ENCODE data around the gene NHEJ1. TPM values are rescaled to one million over a fixed set of nuclear protein-coding genes. Genes with fewer than 3 reads are reported as not detected.

Gene NHEJ1
- polyA plus RNA-seq, 1 donor (not counting 4 experiments of a cell fraction or from before 2014, with no cell fraction given): 13.1 TPM

DNA sequence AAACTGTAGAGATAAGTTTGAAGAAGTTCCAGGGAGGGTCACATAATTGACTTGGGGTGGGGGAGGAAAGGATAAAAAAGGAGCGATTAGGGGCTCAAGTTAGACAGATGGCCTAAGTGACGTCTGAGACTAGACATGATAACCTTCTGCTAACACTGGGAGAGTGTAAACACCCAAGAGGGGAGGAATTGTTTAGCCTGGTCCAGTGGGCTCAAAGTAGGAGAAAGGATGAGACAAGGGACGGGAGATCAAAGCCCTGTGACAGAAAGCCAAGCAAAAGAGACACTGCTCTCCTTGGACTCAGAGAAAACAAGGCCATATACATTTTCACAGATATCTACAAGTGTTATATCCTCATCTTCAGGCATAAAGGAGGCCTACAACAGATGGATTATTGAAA is 54.4 kb downstream of the NHEJ1 start:
- Histone ChIP-seq H3K9ac (ENCODE audit: control insufficient read depth, extremely low read depth, insufficient read depth, low read length) (no peak overlapping the region), H3K36me3 (ENCODE audit: control insufficient read depth in 2 of 2, extremely low read depth in 1 of 2, insufficient read depth in 2 of 2, low read length in 2 of 2) (no peaks in the 10 kb centered on the region), H3K4me2 (ENCODE audit: control insufficient read depth, extremely low read depth, insufficient read depth, low read depth, low read length) (no peak overlapping the region), H3K27ac (ENCODE audit: control insufficient read depth, insufficient read depth, low read length) (no peak overlapping the region), H4K20me1 (ENCODE audit: control insufficient read depth, extremely low read depth, insufficient read depth, low read length) (no peaks in the 10 kb centered on the region), H3K79me2 (ENCODE audit: control insufficient read depth, insufficient read depth, low read length) (no peaks in the 10 kb centered on the region), H3K4me3 (ENCODE audit: control insufficient read depth in 2 of 3, extremely low read depth in 1 of 3, insufficient read depth in 2 of 3, low read depth in 1 of 3, low read length in 3 of 3) (no peak overlapping the region), H3K4me1 (ENCODE audit: control insufficient read depth, extremely low read depth, insufficient read depth, low read length) (no peaks in the 10 kb centered on the region), H3K9me1 (ENCODE audit: control insufficient read depth, extremely low read depth, insufficient read depth, low read length) (no peaks in the 10 kb centered on the region), H3K9me3 (ENCODE audit: control insufficient read depth, low read depth, low read length) (no peaks in the 10 kb centered on the region), H3K27me3 (ENCODE audit: control insufficient read depth, extremely low read depth, insufficient read depth, low read length) (no peaks in the 10 kb centered on the region), H2AFZ (ENCODE audit: control insufficient read depth, low read length) (no peak overlapping the region)
- TF ChIP-seq EZH2 (IDR thresholded peaks at IDR 0.05; ENCODE audit: low read length): no peak
- TF ChIP-seq, protein P1, sequence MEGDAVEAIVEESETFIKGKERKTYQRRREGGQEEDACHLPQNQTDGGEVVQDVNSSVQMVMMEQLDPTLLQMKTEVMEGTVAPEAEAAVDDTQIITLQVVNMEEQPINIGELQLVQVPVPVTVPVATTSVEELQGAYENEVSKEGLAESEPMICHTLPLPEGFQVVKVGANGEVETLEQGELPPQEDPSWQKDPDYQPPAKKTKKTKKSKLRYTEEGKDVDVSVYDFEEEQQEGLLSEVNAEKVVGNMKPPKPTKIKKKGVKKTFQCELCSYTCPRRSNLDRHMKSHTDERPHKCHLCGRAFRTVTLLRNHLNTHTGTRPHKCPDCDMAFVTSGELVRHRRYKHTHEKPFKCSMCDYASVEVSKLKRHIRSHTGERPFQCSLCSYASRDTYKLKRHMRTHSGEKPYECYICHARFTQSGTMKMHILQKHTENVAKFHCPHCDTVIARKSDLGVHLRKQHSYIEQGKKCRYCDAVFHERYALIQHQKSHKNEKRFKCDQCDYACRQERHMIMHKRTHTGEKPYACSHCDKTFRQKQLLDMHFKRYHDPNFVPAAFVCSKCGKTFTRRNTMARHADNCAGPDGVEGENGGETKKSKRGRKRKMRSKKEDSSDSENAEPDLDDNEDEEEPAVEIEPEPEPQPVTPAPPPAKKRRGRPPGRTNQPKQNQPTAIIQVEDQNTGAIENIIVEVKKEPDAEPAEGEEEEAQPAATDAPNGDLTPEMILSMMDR (optimal IDR thresholded peaks at IDR 0.05 in 1 of 3, IDR thresholded peaks at IDR 0.05 in 1 of 3, conservative IDR thresholded peaks at IDR 0.05 in 1 of 3; ENCODE audit: extremely low read depth in 1 of 3, insufficient read depth in 2 of 3, low read length in 3 of 3): no peak
- dilution Hi-C loops (cut with MboI; ENCODE audit: extremely low pct_ligation_motif_present, low sequenced_read_pairs): no loop called here
- no peak for DNase-seq (ENCODE audit: low read depth, low spot score)
- FAIRE-seq: no peak

DNA sequence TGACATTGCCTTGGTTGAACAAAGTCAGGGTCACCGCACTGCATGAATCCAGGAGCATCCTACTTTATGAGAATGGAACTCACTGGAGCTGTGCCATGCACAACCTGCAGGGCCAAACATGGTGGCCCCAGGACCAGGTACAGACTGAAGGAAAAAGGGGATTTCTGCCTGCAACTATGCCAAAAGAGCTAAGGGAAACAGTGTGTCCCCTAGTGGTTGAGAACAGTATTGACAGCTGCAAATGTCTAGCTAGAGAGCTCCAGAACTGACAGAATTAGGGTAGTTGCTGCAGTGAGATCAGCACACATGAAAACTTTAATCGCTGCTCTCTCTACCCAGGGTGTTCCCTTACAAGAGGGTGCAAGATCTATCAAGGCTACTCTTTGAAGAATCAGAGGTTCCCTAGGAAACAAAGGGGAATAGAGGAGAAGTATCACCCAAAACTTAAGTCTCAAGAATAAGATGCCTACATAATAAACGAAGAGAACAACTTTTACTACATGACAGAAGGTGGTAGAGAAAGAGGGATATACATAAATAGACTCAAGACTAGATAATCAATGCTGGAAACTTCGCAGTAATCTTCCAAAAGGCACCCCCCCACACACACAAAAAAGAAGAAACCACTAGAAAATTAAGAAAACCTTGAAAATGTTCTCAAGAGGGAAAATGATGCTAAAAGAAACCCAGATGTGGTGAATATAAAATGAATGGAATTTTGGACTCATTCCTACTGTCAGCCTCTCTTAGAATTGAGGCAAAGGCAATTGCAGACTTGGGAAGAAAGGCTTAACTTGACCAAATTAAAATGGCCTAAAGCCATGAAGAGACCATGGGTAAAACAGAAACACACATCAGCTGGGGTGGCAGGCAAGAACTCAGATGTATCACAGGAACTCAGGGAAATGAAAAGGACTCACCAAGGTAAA is 56.2 kb downstream of the NHEJ1 start:
- Histone ChIP-seq H3K4me2 (ENCODE audit: control insufficient read depth, extremely low read depth, insufficient read depth, low read depth, low read length) (no peak overlapping the region), H3K36me3 (ENCODE audit: control insufficient read depth in 2 of 2, extremely low read depth in 1 of 2, insufficient read depth in 2 of 2, low read length in 2 of 2) (no peaks in the 10 kb centered on the region), H3K9ac (ENCODE audit: control insufficient read depth, extremely low read depth, insufficient read depth, low read length) (no peak overlapping the region), H3K27ac (ENCODE audit: control insufficient read depth, insufficient read depth, low read length) (no peak overlapping the region), H3K4me3 (ENCODE audit: control insufficient read depth in 2 of 3, extremely low read depth in 1 of 3, insufficient read depth in 2 of 3, low read depth in 1 of 3, low read length in 3 of 3) (no peak overlapping the region), H3K9me1 (ENCODE audit: control insufficient read depth, extremely low read depth, insufficient read depth, low read length) (no peaks in the 10 kb centered on the region), H3K9me3 (ENCODE audit: control insufficient read depth, low read depth, low read length) (no peaks in the 10 kb centered on the region), H2AFZ (ENCODE audit: control insufficient read depth, low read length) (no peak overlapping the region), H3K27me3 (ENCODE audit: control insufficient read depth, extremely low read depth, insufficient read depth, low read length) (no peaks in the 10 kb centered on the region), H3K79me2 (ENCODE audit: control insufficient read depth, insufficient read depth, low read length) (no peaks in the 10 kb centered on the region), H4K20me1 (ENCODE audit: control insufficient read depth, extremely low read depth, insufficient read depth, low read length) (no peaks in the 10 kb centered on the region), H3K4me1 (ENCODE audit: control insufficient read depth, extremely low read depth, insufficient read depth, low read length) (no peaks in the 10 kb centered on the region)
- FAIRE-seq (peak; percentile 80), DNase-seq (ENCODE audit: low read depth, low spot score) (peak; percentile 2)
- dilution Hi-C loops (cut with MboI; ENCODE audit: extremely low pct_ligation_motif_present, low sequenced_read_pairs): no loop called here
- TF ChIP-seq, protein P1 (optimal IDR thresholded peaks at IDR 0.05 in 1 of 3, IDR thresholded peaks at IDR 0.05 in 1 of 3, conservative IDR thresholded peaks at IDR 0.05 in 1 of 3; ENCODE audit: extremely low read depth in 1 of 3, insufficient read depth in 2 of 3, low read length in 3 of 3): peak; percentile 77 to 98 (median 90)
- no peak for TF ChIP-seq EZH2 (IDR thresholded peaks at IDR 0.05; ENCODE audit: low read length)
